ENCODE results near the gene PCSK9. TPM values are rescaled to one million over a fixed set of nuclear protein-coding genes. Genes with fewer than 3 reads are reported as not detected.

The PCSK9 gene
- total RNA-seq, 2 experiments from 2014 or later = not detected

DNA sequence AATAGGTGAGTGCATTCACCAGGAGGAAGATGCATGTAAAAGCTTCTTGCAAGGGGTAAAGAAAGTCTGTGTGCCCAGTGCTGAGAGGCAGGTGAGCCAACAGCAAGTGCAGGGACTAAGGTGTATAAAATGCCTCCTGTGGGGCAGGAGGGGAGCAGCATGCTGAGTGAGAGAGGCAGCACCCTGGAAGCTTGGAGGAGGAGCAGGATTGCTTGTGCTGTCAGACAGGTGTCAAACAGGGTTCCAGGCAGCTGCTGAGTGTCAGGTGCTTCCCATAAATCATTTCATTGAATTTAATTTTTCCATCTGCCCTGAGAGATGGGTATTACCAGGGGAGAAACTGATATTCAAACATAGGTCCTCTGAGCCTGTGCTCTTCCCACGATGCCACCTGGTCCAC lies 26.7 kb upstream of the PCSK9 start:
- no peaks in the 10 kb centered on the region for H3K36me3 Mint-ChIP-seq (ENCODE audit: low read depth)

GRCh38 chr1:55015123-55015522 lies 24.2 kb upstream of the PCSK9 start:
- H3K9me3 ChIP-seq (ENCODE audit: control insufficient read depth in 1 of 2, insufficient read depth in 1 of 2, low read length in 2 of 2) = no peaks in the 10 kb centered on the region
- no peak overlapping the region for H3K27ac ChIP-seq (ENCODE audit: low read depth in 1 of 2, low read length in 2 of 2)
- Mint-ChIP-seq H3K27ac (no peak overlapping the region), H3K36me3 (ENCODE audit: low read depth) (no peaks in the 10 kb centered on the region), H3K4me1 (ENCODE audit: low read depth) (no peaks in the 10 kb centered on the region), H3K9me3 (no peaks in the 10 kb centered on the region), H3K4me3 (no peak overlapping the region), H3K27me3 (peaks cover 19% of the 10 kb centered on the region)
- H3K36me3 ChIP-seq (ENCODE audit: insufficient read depth, low read length) = no peaks in the 10 kb centered on the region
- ATAC-seq (ENCODE audit: poor library complexity) (no peak), DNase-seq (no peak)
- ChIA-PET POLR2A (no interaction called here), CTCF (no interaction called here)
- peaks cover 0 to 8% of the 10 kb centered on the region in 2 experiments for H3K27me3 ChIP-seq (ENCODE audit: control insufficient read depth in 1 of 2, insufficient read depth in 2 of 2, low read length in 2 of 2)
- TF ChIP-seq, protein P1, sequence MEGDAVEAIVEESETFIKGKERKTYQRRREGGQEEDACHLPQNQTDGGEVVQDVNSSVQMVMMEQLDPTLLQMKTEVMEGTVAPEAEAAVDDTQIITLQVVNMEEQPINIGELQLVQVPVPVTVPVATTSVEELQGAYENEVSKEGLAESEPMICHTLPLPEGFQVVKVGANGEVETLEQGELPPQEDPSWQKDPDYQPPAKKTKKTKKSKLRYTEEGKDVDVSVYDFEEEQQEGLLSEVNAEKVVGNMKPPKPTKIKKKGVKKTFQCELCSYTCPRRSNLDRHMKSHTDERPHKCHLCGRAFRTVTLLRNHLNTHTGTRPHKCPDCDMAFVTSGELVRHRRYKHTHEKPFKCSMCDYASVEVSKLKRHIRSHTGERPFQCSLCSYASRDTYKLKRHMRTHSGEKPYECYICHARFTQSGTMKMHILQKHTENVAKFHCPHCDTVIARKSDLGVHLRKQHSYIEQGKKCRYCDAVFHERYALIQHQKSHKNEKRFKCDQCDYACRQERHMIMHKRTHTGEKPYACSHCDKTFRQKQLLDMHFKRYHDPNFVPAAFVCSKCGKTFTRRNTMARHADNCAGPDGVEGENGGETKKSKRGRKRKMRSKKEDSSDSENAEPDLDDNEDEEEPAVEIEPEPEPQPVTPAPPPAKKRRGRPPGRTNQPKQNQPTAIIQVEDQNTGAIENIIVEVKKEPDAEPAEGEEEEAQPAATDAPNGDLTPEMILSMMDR (IDR thresholded peaks at IDR 0.05) = no peak
- no peaks in the 10 kb centered on the region for H3K4me1 ChIP-seq (ENCODE audit: insufficient read depth, low read length)
- intact Hi-C loops (cut with DNase I, micrococcal nuclease) = no loop called here
- no peak overlapping the region for H3K4me3 ChIP-seq (ENCODE audit: low read length)

More for the DNA sequence above, 26.7 kb upstream of the PCSK9 start:
- Histone ChIP-seq H3K4me3 (ENCODE audit: low read length) (no peak overlapping the region), H3K4me1 (ENCODE audit: insufficient read depth, low read length) (no peaks in the 10 kb centered on the region), H3K36me3 (ENCODE audit: insufficient read depth, low read length) (no peaks in the 10 kb centered on the region), H3K27ac (ENCODE audit: low read depth in 1 of 2, low read length in 2 of 2) (no peak overlapping the region), H3K9me3 (ENCODE audit: control insufficient read depth in 1 of 2, insufficient read depth in 1 of 2, low read length in 2 of 2) (no peaks in the 10 kb centered on the region), H3K27me3 (ENCODE audit: control insufficient read depth in 1 of 2, insufficient read depth in 2 of 2, low read length in 2 of 2) (peaks cover 0 to 8% of the 10 kb centered on the region in 2 experiments)
- TF ChIP-seq, protein P1 (IDR thresholded peaks at IDR 0.05) = no peak
- no peak for DNase-seq
- Mint-ChIP-seq H3K27me3 (peaks cover 13% of the 10 kb centered on the region), H3K27ac (no peak overlapping the region), H3K4me3 (no peak overlapping the region), H3K9me3 (no peaks in the 10 kb centered on the region), H3K4me1 (ENCODE audit: low read depth) (no peaks in the 10 kb centered on the region)
- ATAC-seq (ENCODE audit: poor library complexity) = no peak
- ChIA-PET POLR2A (no interaction called here), CTCF (no interaction called here)
- intact Hi-C loops (cut with DNase I, micrococcal nuclease) = no loop called here

- no peak overlapping the region for H3K27ac Mint-ChIP-seq
- H3K9me3 Mint-ChIP-seq = no peaks in the 10 kb centered on the region
- Histone ChIP-seq H3K4me3 (ENCODE audit: low read length) (no peak overlapping the region), H3K4me1 (ENCODE audit: insufficient read depth, low read length) (no peaks in the 10 kb centered on the region), H3K27ac (ENCODE audit: low read depth in 1 of 2, low read length in 2 of 2) (no peak overlapping the region), H3K36me3 (ENCODE audit: insufficient read depth, low read length) (no peaks in the 10 kb centered on the region), H3K27me3 (ENCODE audit: control insufficient read depth in 1 of 2, insufficient read depth in 2 of 2, low read length in 2 of 2) (peaks cover 0 to 8% of the 10 kb centered on the region in 2 experiments), H3K9me3 (ENCODE audit: control insufficient read depth in 1 of 2, insufficient read depth in 1 of 2, low read length in 2 of 2) (no peaks in the 10 kb centered on the region)
- intact Hi-C loops (cut with DNase I, micrococcal nuclease) = no loop called here
- H3K27me3 Mint-ChIP-seq = peaks cover 19% of the 10 kb centered on the region
- H3K4me1 Mint-ChIP-seq (ENCODE audit: low read depth) = no peaks in the 10 kb centered on the region
- POLR2A ChIA-PET = no interaction called here
- no peak overlapping the region for H3K4me3 Mint-ChIP-seq
- no peak for DNase-seq
- CTCF ChIA-PET = no interaction called here
- ATAC-seq (ENCODE audit: poor library complexity) = no peak
- TF ChIP-seq, protein P1 (IDR thresholded peaks at IDR 0.05) = no peak
- H3K36me3 Mint-ChIP-seq (ENCODE audit: low read depth) = no peaks in the 10 kb centered on the region
Observed at GRCh38 chr1:55015731-55016620, 23.4 kb upstream of the PCSK9 start.

Data from CD4-positive, alpha-beta T cell (primary cell).